GM19372 (cell line): Measurements from ENCODE around the gene FLYWCH1.

Source experiments
- ATAC-seq: cut with Tn5 transposase; IDR thresholded peaks from one replicate; pipeline ENCODE4 v1.9.1; 2021; ENCODE audit warnings: mild to moderate bottlenecking, low read depth, moderate library complexity; ENCODE audit not compliant: unreplicated experiment

The FLYWCH1 gene, protein sequence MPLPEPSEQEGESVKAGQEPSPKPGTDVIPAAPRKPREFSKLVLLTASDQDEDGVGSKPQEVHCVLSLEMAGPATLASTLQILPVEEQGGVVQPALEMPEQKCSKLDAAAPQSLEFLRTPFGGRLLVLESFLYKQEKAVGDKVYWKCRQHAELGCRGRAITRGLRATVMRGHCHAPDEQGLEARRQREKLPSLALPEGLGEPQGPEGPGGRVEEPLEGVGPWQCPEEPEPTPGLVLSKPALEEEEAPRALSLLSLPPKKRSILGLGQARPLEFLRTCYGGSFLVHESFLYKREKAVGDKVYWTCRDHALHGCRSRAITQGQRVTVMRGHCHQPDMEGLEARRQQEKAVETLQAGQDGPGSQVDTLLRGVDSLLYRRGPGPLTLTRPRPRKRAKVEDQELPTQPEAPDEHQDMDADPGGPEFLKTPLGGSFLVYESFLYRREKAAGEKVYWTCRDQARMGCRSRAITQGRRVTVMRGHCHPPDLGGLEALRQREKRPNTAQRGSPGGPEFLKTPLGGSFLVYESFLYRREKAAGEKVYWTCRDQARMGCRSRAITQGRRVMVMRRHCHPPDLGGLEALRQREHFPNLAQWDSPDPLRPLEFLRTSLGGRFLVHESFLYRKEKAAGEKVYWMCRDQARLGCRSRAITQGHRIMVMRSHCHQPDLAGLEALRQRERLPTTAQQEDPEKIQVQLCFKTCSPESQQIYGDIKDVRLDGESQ

DNA sequence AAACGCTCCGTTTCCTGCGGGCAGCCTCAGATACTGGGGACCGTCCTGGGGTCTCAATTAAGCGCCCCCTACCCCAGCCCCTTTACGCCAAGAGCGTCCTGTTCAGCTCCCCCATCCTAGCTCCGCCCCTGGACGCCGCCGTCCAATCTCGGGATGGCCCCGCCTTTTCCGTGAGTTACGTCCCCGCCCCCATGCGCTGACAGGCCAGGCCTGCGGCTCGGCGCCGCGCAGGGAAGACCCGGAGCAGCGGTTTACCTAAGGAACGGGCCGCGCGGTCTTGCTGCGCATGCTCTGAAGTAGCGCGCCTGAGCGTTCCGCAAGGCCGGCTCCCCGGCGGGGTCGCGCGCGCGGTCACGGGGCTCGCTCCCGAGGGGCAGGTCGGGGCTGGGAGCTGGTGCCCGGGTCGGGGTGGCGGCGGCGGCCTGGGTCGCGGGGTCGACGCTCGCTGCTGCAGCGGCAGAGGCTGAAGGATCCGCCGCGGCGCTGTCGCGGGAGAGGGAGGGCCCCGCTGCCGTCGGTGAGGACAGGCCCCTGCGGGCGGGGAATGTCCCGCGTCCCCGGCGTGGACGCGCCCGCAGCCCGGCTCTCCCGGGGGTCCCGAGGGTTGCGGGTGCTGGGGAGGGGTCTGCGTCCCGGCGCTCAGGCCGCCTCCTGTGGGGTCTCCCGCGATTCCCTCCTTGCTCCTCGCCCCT is at the start of gene FLYWCH1:
Gene FLYWCH1 (plus strand): TSS at position 294 of the 692 bp plus-strand sequence. CDS start 17,755 bp downstream, outside the sequence.
- peak; percentile 91 for ATAC-seq

DNA sequence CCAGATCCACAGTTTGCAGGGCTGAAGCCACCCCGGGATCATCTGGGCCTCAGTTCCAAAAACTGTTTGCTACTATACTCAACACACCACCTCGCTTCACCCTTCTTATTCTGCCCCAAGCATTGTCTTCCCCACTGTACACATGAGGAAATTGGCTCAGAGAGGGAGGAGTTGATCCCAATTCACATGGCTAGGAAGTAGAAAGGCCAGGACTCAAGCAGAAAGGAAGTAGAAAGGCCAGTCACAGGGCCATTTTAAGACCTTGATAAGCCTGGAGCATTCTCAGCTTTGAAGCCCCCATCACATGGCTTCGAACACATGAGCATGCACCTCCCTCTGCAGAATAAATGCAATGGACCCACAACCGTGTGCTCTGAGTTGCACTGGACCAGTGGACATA is 46.1 kb upstream of the FLYWCH1 start:
- no peak for ATAC-seq

DNA sequence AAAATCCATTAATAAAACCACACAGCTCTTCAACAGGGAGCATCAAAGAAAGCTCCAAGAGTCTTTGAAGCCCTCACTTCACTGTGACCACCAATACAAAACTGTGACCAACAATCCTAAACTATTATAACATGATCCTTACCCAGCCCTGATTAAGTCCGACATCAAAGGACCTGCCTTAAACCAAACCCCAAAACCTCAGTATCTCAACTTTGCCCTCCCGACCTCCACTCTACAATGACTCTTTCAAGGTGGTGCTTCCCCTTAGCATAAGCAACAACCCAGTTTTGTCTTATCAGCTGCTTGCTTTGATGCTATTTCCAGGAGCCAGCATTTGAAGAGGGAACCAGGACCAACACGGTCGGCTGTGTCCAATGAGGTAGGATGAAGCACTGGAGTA is 45.3 kb upstream of the FLYWCH1 start:
- ATAC-seq: no peak

DNA sequence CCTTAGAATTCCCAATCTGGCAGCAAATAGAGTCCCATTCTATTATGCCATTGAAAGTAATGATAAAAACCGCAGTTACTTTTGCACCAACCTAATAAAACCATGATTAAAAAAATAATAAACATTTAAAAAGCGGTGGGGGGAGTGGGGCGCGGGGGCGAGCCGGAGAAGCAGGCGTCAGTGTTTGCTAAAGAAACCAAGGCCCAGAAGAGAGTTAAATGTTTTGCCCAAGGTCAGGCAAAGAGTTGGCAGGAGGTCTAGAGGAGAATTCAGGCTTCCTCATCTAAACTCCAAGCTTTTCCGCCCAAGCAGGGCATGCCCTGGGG is 44.1 kb upstream of the FLYWCH1 start:
- ATAC-seq: no peak

DNA sequence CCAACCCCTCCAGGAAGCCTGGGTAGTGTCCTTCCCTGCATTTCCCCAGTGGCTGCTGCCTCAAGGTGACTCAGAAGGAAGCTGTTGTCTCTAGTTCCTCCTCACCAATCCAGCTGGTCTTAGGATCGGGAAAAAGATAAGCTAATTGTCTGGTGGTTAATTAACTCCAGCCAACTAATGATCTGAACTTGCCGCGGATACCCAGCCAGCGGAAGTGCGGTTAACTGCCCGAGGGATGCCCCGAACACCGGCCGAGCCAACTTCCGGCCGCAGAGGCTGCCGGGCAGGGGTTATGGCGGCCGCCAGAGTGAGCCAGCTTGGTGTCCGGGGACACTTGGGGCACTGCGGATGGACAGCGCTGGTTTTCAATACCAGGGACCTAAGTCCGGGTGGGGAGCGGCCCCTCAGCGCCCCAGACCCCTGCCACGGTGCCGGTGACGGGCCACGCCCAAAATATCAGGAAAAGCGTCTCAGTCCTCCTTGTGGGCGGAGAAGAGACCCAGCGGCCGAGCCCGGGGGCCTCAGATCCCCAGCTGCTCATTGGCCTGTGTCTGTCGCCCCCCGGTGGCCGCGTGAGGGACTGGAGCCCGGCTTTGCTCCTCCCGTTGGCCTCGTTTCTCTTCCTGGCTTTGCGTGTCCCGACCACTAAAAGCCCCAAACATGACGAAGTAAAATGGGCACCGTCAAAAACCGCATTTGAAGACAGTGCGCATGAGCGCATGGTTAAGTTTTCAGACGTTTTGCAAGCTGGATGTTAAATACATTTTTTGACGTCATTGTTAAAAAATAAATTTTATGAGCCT is 43.5 kb upstream of the FLYWCH1 start:
- peak; percentile 90 for ATAC-seq

DNA sequence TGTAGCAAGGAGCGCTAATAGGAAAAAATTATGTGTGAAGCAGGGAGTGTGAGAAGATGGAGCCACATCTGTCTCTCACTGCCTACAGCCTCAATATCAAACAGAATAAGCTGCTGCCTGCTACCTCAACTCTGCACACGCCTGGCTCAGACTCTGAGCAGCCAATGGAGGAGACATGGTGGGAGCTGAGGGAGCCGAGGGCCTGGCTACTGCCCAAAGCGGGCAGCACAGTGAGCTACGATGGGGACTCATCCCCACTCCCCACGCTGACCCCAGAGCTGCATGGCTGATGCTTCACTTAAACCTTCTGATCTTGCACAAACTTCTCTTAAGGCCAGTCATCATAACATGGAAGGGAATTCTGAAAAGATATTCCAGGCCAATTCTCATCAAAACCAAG is 39.8 kb upstream of the FLYWCH1 start:
- no peak for ATAC-seq

DNA sequence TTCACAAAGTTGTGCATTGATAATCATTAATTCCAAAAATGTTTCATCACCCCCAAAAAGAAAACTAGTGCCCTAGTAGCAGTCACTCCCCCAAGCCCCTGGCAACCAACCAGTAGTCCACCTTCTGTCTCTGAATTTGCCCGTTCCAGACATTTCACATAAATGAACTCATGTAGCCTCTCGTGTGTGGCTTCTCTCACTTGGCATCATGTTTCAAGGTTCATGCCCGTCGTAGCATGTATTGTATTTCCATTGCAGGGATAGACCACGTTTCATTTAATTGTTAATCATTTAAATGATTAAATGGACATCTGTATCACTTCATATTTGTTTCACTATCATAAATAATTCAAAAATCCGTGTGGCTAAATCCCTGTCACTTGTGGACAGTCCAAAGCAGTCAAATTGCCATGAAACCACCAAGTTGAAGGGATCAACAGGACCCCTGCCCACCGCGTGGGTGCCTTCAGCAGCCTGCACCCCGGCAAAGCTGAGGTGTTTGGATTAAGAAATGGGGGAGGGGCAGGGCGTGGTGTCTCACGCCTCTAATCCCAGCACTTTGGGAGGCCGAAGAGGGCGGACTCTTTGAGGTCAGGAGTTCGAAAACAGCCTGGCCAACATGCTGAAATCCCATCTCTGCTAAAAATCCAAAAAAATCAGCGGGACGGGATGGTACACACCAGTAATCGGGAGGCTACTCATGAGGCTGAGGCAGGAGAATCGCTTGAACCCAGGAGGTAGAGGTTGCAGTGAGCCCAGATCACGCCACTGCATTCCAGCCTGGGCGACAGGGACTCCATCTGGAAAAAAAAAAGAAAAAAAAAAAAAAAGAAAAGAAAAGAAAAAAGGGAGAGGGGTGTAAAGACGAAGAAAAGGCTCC is 37.5 kb upstream of the FLYWCH1 start:
- no peak for ATAC-seq

DNA sequence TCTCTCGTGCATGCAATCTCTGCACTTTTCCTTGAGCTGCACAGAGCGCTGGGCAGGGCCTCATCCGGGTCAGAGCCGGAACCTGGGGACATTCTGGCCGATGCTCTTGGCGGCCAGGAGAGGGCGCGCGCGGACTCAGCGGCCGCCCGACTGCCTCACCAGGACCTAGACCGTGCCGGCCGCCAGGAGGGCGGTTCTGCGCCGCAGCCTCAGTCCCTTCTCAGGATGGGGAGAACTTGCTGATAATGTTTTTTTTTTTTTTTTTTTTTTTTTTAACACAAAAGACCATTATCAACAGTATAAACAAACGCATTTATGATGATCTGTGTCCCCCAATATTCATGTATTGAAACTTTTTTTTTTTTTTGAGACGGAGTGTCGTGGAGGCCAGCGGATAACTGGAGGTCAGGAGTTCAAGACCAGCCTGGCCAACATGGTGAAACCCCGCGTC is 36.8 kb upstream of the FLYWCH1 start:
- peak; percentile 78 for ATAC-seq

DNA sequence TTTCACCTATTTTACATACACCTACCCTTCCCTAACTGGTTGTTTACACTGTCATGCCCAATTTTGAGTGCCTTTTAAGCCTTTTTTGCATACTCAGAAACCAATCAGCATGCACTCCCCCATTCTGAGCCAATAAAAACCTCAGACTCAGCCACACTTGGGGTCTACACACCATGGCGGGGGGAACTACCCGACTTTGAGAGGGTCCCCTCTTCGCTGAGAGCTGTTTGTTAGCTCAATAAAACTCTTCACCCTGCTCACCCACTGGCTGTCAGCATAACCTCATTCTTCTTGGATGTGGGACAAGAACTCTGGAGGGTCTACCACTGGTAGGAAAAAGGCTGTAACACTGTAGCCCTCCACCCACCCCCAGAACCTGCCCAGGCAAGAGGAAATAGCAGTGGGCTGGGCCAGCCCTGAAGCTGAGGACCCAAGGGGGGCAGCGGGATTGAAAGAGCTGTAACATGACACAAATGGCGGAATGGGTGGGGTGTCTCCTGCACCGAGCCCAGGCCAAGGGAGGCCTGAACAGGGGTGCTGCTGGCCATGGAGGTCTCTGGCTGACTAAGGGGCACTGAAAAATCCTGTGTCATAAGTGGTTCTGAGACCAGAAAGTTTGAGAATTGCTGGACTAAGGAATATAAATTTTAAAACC is 31.8 kb upstream of the FLYWCH1 start:
- no peak for ATAC-seq

DNA sequence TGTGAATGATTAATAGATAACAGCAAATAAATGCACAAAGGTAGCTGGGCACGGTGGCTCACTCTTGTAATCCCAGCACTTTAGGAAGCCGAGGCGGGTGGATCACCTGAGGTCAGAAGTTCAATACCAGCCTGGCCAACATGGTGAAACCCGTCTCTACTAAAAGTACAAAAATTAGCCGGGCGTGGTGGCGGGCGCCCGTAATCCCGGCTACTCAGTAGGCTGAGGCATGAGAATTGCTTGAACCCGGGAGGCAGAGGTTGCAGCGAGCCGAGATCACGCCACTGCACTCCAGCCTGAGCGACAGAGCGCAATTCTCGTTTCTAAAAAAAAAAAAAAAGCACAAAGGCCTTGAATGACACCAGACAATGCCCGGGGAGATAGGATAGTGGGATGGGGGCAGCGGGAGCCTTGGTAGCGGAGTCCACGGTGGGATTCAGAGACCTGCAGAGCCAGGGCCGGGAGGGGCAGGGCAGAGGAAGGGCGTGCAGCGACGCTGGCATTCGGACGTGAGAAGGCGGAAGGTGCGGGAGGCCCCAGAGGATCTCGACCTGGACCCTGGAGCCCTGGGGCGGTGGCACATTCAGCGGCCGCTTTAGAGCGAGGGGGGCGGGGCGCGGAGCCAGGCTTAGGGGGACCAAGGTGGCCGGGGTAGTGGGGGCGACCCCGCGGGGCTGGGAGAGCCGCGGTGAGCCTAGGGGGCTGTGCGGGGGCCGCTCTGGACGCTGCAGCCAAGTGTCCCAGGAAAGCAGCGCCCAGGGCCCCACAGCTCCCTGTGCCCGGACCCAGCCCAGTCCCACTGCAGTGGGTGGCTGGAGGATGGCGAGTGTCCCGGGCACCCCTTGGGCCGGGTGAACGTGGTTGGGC is 29.7 kb upstream of the FLYWCH1 start:
- ATAC-seq: no peak

DNA sequence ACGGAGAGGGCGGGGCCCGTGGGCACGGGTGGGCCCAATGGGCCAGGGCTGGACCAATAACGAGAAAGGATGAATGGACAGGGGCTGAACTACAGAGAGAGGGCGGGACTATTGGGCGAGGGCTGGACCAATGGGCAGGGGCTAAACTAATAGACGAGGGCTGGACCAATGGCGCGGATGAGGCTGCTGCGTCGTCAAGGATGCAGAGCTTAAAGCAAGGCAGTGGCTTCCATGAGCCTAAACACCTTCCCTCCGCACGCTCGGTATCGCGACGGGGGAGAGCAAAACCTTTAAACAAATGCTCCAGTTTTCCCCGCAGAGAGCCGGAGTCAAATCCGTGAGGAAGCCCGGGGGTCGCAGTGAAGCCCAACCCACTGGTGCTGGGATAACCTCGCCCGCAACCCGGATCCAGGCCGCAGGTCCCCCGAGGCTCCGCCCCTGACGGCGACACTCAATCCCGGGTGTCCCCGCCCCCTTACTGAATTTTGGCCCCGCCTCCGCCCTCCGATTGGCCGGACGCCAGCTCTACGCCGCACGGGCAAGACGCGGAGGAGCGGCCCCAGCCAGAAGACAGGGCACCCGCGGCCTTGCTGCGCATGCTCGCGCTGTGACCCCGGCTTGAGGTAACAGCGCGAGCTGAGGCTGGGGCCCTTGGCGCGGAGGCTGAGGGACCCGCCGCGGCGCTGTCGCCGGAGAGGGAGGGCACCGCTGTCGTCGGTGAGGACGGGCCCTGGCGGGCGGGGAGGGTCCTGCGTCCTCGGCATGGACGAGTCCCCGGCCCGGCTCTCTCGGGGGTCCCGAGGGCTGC is 28.9 kb upstream of the FLYWCH1 start, which contains the start of gene FLYWCH2:
Gene FLYWCH2 (plus strand): TSS at position 566 of the 808 bp plus-strand sequence. CDS start 13,235 bp downstream, outside the sequence.
- ATAC-seq: peak; percentile 84

DNA sequence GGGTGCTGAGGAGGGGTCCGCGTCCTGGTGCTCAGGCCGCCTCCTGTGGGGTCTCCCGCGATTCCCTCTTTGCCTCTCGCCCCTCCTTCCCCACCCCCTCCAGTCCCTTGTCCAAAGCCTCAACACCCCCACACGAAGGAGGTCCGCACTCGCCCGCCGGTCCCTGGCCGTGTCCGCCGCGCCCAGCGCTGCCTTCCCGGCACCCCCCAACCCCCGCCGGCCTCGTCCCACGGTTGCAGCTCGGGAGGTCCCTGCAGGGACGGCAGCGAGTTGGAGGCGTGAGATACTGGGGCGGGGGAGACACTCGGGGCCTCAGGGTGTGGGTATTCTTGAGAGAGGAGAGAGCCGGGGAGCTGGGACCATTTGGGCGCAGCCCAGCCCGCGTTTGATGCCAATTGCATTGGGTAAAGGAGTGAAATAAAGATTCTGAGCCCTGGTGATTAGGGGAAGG is 28.2 kb upstream of the FLYWCH1 start:
- ATAC-seq: no peak

DNA sequence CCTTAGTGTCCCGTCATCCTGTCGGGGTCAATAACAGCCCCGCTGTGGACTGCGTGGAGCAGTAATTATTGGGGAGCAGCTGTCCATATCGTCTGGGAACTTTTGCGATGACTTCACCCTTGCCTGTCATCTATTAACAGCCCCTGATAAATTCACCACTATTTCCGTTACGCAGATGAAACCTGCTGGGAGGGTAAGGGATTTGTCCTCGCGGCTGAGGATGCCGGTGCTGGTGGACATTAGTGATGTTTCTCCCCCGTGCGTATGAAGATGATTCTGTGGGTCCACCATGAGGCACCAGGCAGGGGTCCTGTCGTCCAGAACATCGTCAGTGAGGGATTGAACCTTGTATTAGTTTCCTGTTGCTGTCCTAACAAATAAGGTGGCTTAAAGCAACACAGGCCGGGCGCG is 27.7 kb upstream of the FLYWCH1 start:
- ATAC-seq: no peak

DNA sequence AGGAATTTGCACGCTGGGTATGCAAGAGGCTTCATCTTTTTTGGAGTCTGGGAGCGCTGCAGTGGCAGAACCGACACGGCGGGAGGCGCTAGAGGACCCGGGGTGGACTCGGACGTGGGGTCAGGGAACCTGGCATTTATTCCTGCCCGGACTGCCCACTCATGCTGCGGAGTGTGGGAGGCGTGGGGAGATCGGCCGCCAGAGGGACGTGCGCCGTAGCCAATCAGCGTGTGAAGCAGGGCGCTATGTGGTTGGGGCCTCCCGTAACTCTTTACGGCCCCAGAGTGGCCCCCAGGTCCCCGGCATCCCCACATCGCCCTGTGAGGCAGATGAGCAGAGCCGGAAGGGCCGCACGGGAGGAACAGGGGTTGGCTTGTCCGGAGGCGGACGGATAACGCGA is 17.5 kb upstream of the FLYWCH1 start:
- no peak for ATAC-seq

DNA sequence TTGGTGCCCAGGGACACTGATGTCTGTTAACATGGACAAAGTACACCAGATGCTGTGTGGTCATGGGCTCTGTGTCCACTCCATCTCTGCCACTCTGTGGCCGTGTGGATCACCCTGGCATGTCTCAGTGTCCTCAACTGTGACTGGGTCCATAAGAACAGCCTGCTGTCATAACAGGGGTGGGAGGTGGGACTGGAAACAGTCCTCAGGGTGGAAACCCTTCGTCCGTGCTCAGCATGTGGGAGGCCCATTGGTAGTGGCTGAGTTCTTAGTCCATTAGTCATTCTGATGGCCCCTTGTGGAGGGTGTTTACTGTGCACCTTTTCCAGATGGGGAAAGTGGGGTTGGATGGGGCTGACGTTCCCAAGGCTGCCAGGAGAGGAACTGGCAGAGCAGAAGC is 15.9 kb upstream of the FLYWCH1 start:
- no peak for ATAC-seq

DNA sequence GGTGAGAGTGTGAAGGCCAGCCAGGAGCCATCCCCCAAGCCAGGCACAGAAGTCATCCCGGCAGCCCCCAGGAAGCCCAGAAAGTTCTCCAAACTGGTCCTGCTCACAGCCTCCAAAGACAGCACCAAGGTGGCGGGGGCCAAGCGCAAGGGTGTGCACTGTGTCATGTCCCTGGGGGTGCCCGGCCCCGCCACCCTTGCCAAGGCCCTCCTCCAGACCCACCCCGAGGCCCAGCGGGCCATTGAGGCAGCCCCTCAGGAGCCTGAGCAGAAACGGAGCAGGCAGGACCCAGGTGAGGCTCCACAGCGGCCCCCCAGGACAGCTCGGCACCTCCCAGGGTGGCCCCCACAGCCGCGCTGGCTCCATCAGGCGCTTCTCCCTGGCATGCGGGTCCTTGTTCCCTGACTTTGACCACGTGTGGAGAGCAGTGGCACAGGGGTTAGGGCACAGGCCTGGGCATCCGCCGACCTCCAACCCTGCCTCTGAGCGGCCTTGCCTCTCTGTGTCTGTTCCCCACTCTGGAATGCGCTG is 15.2 kb upstream of the FLYWCH1 start:
- ATAC-seq: no peak

DNA sequence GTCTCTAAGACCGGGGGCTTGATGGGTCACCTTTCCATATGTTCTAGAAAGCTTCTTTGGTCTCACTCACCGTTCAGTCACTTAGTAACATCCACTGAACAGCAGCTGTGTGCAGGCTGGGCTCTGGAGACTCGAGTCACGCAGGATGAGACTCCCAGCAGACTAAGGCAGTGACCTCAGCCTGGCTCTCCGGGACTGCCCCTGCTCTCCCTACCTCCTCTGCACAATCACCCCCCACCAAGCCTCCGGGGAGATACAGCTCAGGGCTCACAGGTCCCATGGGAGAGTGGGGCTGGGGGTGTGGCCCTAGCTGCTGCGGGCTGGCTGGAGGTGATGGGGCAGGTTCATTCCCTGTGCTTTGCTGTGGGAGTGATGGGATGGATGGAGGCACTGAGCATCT is 14.6 kb upstream of the FLYWCH1 start:
- no peak for ATAC-seq
